SU-DHL-6 (cell line): ENCODE data around the gene PLAA.

ENCODE experiments used
- EZH2phosphoT487 ChIP-seq: fragments of 200-600 bp; sonication (generic), shearing (Covaris generic); conservative IDR thresholded peaks from 2 replicates; pipeline ENCODE4 v1.6.1; 2018; ENCODE audit warnings: mild to moderate bottlenecking, antibody characterized with exemption, low read length, moderate library complexity, mixed read lengths
- TF ChIP-seq, protein P1 (sequence below): fragments of 200-600 bp; sonication (generic); IDR thresholded peaks from one replicate; pipeline ENCODE4 v1.5.1; 2017; ENCODE audit warnings: antibody characterized with exemption, mild to moderate bottlenecking, low read length, moderate library complexity; ENCODE audit not compliant: insufficient read depth, poor library complexity, severe bottlenecking

DNA sequence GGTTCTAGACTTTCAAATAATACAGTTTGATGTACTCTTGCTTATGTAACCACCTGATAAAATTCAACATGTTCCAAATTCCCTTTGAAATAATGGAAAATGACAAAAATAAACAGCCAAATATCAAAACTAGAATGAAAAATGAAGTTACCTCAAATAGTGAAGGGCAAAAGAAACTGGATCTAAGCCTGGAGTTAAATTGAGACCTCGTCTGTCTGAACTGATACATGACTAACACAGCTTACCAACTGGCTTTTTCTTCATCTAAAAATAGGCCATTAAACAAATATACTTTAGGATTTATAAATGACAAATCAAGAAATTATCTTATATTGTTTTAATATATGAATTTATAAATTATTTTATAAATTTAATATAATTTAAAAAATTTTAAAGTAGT, 42.4 kb downstream of the PLAA start:
- TF ChIP-seq, protein P1, sequence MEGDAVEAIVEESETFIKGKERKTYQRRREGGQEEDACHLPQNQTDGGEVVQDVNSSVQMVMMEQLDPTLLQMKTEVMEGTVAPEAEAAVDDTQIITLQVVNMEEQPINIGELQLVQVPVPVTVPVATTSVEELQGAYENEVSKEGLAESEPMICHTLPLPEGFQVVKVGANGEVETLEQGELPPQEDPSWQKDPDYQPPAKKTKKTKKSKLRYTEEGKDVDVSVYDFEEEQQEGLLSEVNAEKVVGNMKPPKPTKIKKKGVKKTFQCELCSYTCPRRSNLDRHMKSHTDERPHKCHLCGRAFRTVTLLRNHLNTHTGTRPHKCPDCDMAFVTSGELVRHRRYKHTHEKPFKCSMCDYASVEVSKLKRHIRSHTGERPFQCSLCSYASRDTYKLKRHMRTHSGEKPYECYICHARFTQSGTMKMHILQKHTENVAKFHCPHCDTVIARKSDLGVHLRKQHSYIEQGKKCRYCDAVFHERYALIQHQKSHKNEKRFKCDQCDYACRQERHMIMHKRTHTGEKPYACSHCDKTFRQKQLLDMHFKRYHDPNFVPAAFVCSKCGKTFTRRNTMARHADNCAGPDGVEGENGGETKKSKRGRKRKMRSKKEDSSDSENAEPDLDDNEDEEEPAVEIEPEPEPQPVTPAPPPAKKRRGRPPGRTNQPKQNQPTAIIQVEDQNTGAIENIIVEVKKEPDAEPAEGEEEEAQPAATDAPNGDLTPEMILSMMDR, result no peak
- no peak for TF ChIP-seq EZH2phosphoT487
